Osteoblast (primary cell): Measurements from ENCODE around the gene CASP5. TPM values are rescaled to one million over a fixed set of nuclear protein-coding genes. Genes with fewer than 3 reads are reported as not detected.

Experiments
- DNase-seq: peaks from one replicate; pipeline ENCODE4 v3.0.0; 2011; ENCODE audit warnings: low spot score, mixed read lengths; ENCODE audit not compliant: insufficient read length; ENCODE audit errors: missing footprints
- H2AFZ ChIP-seq: 2 replicates; pipeline ENCODE4 v1.6.0; 2011; ENCODE audit warnings: mild to moderate bottlenecking, low read length
- H3K27ac ChIP-seq: 2 replicates; pipeline ENCODE4 v1.5.1; 2011; ENCODE audit warnings: mild to moderate bottlenecking, low read depth, low read length, moderate library complexity
- H3K27me3 ChIP-seq: 2 replicates; pipeline ENCODE4 v1.6.0; 2012; ENCODE audit warnings: mild to moderate bottlenecking, control low read depth, inconsistent platforms, low read length, moderate library complexity; ENCODE audit not compliant: insufficient read depth
- H3K36me3 ChIP-seq: 2 replicates; pipeline ENCODE4 v1.5.1; 2011; ENCODE audit warnings: mild to moderate bottlenecking, low read length, control low read depth, moderate library complexity; ENCODE audit not compliant: insufficient read depth
- H3K4me1 ChIP-seq: 2 replicates; pipeline ENCODE4 v1.5.1; 2011; ENCODE audit warnings: mild to moderate bottlenecking, low read length, control low read depth, moderate library complexity; ENCODE audit not compliant: insufficient read depth
- H3K4me2 ChIP-seq: 2 replicates; pipeline ENCODE4 v1.6.0; 2011; ENCODE audit warnings: mild to moderate bottlenecking, low read length; ENCODE audit not compliant: insufficient read depth
- H3K4me3 ChIP-seq: fragments of 200-600 bp; sonication (generic); 3 replicates; pipeline ENCODE4 v1.5.1; 2012; ENCODE audit warnings: mild to moderate bottlenecking, low read length, inconsistent platforms; ENCODE audit not compliant: insufficient read depth
- H3K79me2 ChIP-seq: 2 replicates; pipeline ENCODE4 v1.6.0; 2012; ENCODE audit warnings: mild to moderate bottlenecking, low read length, control low read depth, inconsistent platforms; ENCODE audit not compliant: insufficient read depth
- H3K9me3 ChIP-seq: 2 replicates; pipeline ENCODE4 v1.5.1; 2011; ENCODE audit warnings: low read depth, low read length, control low read depth
- H4K20me1 ChIP-seq: 2 replicates; pipeline ENCODE4 v1.6.0; 2012; ENCODE audit warnings: mild to moderate bottlenecking, low read length, control low read depth; ENCODE audit not compliant: insufficient read depth
- CTCF ChIP-seq: IDR thresholded peaks from 2 replicates; pipeline ENCODE4 v1.5.1; 2011; ENCODE audit warnings: mild to moderate bottlenecking, low read depth, low read length, moderate library complexity; ENCODE audit errors: extremely low read depth
- total RNA-seq: library from RNA; depleted of rRNA; stranded (reverse); fragments of >200 nt; gene quantifications from 2 replicates; pipeline ENCODE4 v1.2.3, GENCODE V29; 2012

The CASP5 gene
- total RNA-seq, 1 donor, result 0.36 TPM

- Histone ChIP-seq H3K9me3 (no peaks in the 10 kb centered on the region), H3K4me1 (no peaks in the 10 kb centered on the region), H3K4me2 (no peak overlapping the region), H4K20me1 (no peaks in the 10 kb centered on the region), H2AFZ (no peak overlapping the region), H3K27ac (no peak overlapping the region), H3K4me3 (no peak overlapping the region), H3K27me3 (no peaks in the 10 kb centered on the region), H3K79me2 (no peaks in the 10 kb centered on the region), H3K36me3 (no peaks in the 10 kb centered on the region)
- DNase-seq, result no peak
- TF ChIP-seq CTCF, result no peak
Measured at GRCh38 chr11:104999721-105000120, 23.2 kb downstream of the CASP5 start.

- H2AFZ ChIP-seq, result no peak overlapping the region
- DNase-seq, result peak; percentile 36
- H4K20me1 ChIP-seq, result no peaks in the 10 kb centered on the region
- H3K4me2 ChIP-seq, result peak overlapping the region; percentile 40
- no peaks in the 10 kb centered on the region for H3K79me2 ChIP-seq
- no peaks in the 10 kb centered on the region for H3K27me3 ChIP-seq
- H3K27ac ChIP-seq, result no peak overlapping the region
- H3K4me1 ChIP-seq, result no peaks in the 10 kb centered on the region
- no peak overlapping the region for H3K4me3 ChIP-seq
- peak; percentile 21 for TF ChIP-seq CTCF
- no peaks in the 10 kb centered on the region for H3K9me3 ChIP-seq
- no peaks in the 10 kb centered on the region for H3K36me3 ChIP-seq
Measured at GRCh38 chr11:104997288-104997687, 25.7 kb downstream of the CASP5 start.

GRCh38 chr11:104995001-104995408, 28.0 kb downstream of the CASP5 start:
- Histone ChIP-seq H4K20me1 (no peaks in the 10 kb centered on the region), H3K4me2 (no peak overlapping the region), H3K4me3 (no peak overlapping the region), H3K79me2 (no peaks in the 10 kb centered on the region), H3K9me3 (no peaks in the 10 kb centered on the region), H3K27me3 (no peaks in the 10 kb centered on the region), H3K27ac (no peak overlapping the region), H3K4me1 (no peaks in the 10 kb centered on the region), H3K36me3 (no peaks in the 10 kb centered on the region), H2AFZ (no peak overlapping the region)
- no peak for DNase-seq
- TF ChIP-seq CTCF, result no peak

- Histone ChIP-seq H3K79me2 (no peaks in the 10 kb centered on the region), H2AFZ (no peak overlapping the region), H3K27me3 (no peaks in the 10 kb centered on the region), H3K4me3 (no peak overlapping the region), H3K4me1 (no peaks in the 10 kb centered on the region), H4K20me1 (no peaks in the 10 kb centered on the region), H3K36me3 (no peaks in the 10 kb centered on the region), H3K4me2 (no peak overlapping the region), H3K9me3 (no peaks in the 10 kb centered on the region), H3K27ac (no peak overlapping the region)
- DNase-seq, result no peak
- no peak for TF ChIP-seq CTCF
Measured at GRCh38 chr11:104992781-104993180, 30.2 kb downstream of the CASP5 start.
